Mucosa of descending colon (tissue), 3 donors: ENCODE data around the gene ARHGAP26. TPM values are rescaled to one million over a fixed set of nuclear protein-coding genes. Genes with fewer than 3 reads are reported as not detected.

Source experiments
- ATAC-seq: fragments of 200-7000 bp; cut with Tn5 transposase; one replicate; pipeline ENCODE4 v1.9.1; 2020; ENCODE audit warnings: mild to moderate bottlenecking, moderate library complexity
- DNase-seq, 3 donors: peaks; one replicate each; pipeline ENCODE4 v3.0.0-alpha.2; 2020
- H3K36me3 ChIP-seq: fragments of 200-600 bp; one replicate; pipeline ENCODE4 v1.8.0; 2021; ENCODE audit warnings: low read depth, mild to moderate bottlenecking
- H3K4me1 ChIP-seq: fragments of 200-600 bp; one replicate; pipeline ENCODE4 v1.8.0; 2021; ENCODE audit warnings: low read depth, mild to moderate bottlenecking
- H3K4me3 ChIP-seq: fragments of 200-600 bp; one replicate; pipeline ENCODE4 v1.8.0; 2021; ENCODE audit warnings: mild to moderate bottlenecking
- H3K9me3 ChIP-seq: fragments of 200-600 bp; one replicate; pipeline ENCODE4 v1.8.0; 2021; ENCODE audit warnings: mild to moderate bottlenecking
- CTCF ChIP-seq: fragments of 200-600 bp; IDR thresholded peaks from one replicate; pipeline ENCODE4 v1.8.0; 2022; ENCODE audit warnings: antibody characterized with exemption, mild to moderate bottlenecking
- intact Hi-C, 2 donors: fragments of 100-400 bp; cut with DNase I in 1 of 2; cut with micrococcal nuclease in 1 of 2; formaldehyde crosslinking; loops; one replicate each; pipeline versions ENCODE4 v1.11.0 to v1.11.1; 2022; cut with DNase I, micrococcal nuclease
- total RNA-seq, 3 donors: library from RNA; stranded (reverse); fragmentation: NEBNext Ultra II Directional in 2 of 3; extraction: Animal tissue kit (Norgen Biotek cat#: 25700) in 2 of 3; gene quantifications; one replicate each; pipeline versions ENCODE4 v1.2.1 to v1.2.4, GENCODE V29; 2021 to 2023
- donor health status: DM: no; HTN: no; CAD: no; lungs with moderate emphysema.
- donor health status: DM: no; HTN: no; CAD: no.
- donor health status: DM: no; HTN: yes; CAD: no.

The ARHGAP26 gene
- total RNA-seq, 3 donors from 2014 or later, result 52.9 to 96.0 (median 67.8) TPM

GRCh38 chr5:143016777-143017516 is 246.8 kb downstream of the ARHGAP26 start:
- H3K4me3 ChIP-seq, result no peak overlapping the region
- no peaks in the 10 kb centered on the region for H3K9me3 ChIP-seq
- DNase-seq (peak in 1 of 3 donors; percentile 69), ATAC-seq (peak; percentile 70)
- no peaks in the 10 kb centered on the region for H3K36me3 ChIP-seq
- no peaks in the 10 kb centered on the region for H3K4me1 ChIP-seq
- peak; percentile 30 for TF ChIP-seq CTCF
- intact Hi-C loops, result loop anchor here in 1 of 2 donors (10.0 kb wide), 1 partner anchor 668 kb away; no protein-coding TSS in a partner anchor

- Histone ChIP-seq H3K4me3 (no peak overlapping the region), H3K36me3 (no peaks in the 10 kb centered on the region), H3K4me1 (no peaks in the 10 kb centered on the region), H3K9me3 (no peaks in the 10 kb centered on the region)
- ATAC-seq, result no peak
- DNase-seq, result no peak
- intact Hi-C loops, result loop anchor here in 1 of 2 donors (10.0 kb wide), 1 partner anchor 667 kb away; no protein-coding TSS in a partner anchor
- TF ChIP-seq CTCF, result no peak
Measured at GRCh38 chr5:143017541-143017940, 247.4 kb downstream of the ARHGAP26 start.

- DNase-seq, result no peak
Measured at GRCh38 chr5:143017992-143018391, 247.8 kb downstream of the ARHGAP26 start.

GRCh38 chr5:143019157-143019556 is 249.0 kb downstream of the ARHGAP26 start:
- no peak overlapping the region for H3K4me3 ChIP-seq
- intact Hi-C loops, result loop anchor here in 1 of 2 donors (10.0 kb wide), 1 partner anchor 666 kb away; no protein-coding TSS in a partner anchor
- no peak for ATAC-seq

More at GRCh38 chr5:143017992-143018391, 247.8 kb downstream of the ARHGAP26 start:
- TF ChIP-seq CTCF, result no peak
- H3K9me3 ChIP-seq, result no peaks in the 10 kb centered on the region
- no peaks in the 10 kb centered on the region for H3K36me3 ChIP-seq
- intact Hi-C loops, result loop anchor here in 1 of 2 donors (10.0 kb wide), 1 partner anchor 667 kb away; no protein-coding TSS in a partner anchor
- no peak for ATAC-seq
- H3K4me3 ChIP-seq, result no peak overlapping the region
- no peaks in the 10 kb centered on the region for H3K4me1 ChIP-seq

More at GRCh38 chr5:143019157-143019556, 249.0 kb downstream of the ARHGAP26 start:
- no peaks in the 10 kb centered on the region for H3K9me3 ChIP-seq
- DNase-seq, result no peak
- TF ChIP-seq CTCF, result no peak
- no peaks in the 10 kb centered on the region for H3K4me1 ChIP-seq
- H3K36me3 ChIP-seq, result no peaks in the 10 kb centered on the region
